Esophagus (tissue), 2 donors: ENCODE measurements around the gene DHX30. TPM values are rescaled to one million over a fixed set of nuclear protein-coding genes. Genes with fewer than 3 reads are reported as not detected.

Experiments used
- H3K27ac ChIP-seq, 2 donors: one replicate each; pipeline ENCODE4 v1.5.1; 2013; ENCODE audit warnings: low read depth in 2 of 2, mild to moderate bottlenecking in 2 of 2, inconsistent platforms in 1 of 2, low read length in 1 of 2, moderate library complexity in 1 of 2
- H3K27me3 ChIP-seq, 2 donors: one replicate each; pipeline ENCODE4 v1.6.1; 2013; ENCODE audit warnings: low read length in 2 of 2, control low read depth in 1 of 2, mild to moderate bottlenecking in 1 of 2; ENCODE audit not compliant: insufficient read depth in 2 of 2, control insufficient read depth in 1 of 2
- H3K36me3 ChIP-seq, 2 donors: one replicate each; pipeline ENCODE4 v1.6.1; 2013; ENCODE audit warnings: low read length in 1 of 2; ENCODE audit not compliant: control insufficient read depth in 2 of 2, insufficient read depth in 2 of 2
- H3K4me1 ChIP-seq, 2 donors: one replicate each; pipeline ENCODE4 v1.6.1; 2013; ENCODE audit warnings: low read length in 1 of 2; ENCODE audit not compliant: control insufficient read depth in 2 of 2, insufficient read depth in 2 of 2
- H3K4me3 ChIP-seq, 2 donors: one replicate each; pipeline ENCODE4 v1.5.1; 2013; ENCODE audit warnings: low read length in 2 of 2, mild to moderate bottlenecking in 2 of 2, low read depth in 1 of 2, moderate library complexity in 1 of 2
- H3K9me3 ChIP-seq, 2 donors: one replicate each; pipeline ENCODE4 v1.6.1; 2013; ENCODE audit warnings: mild to moderate bottlenecking in 2 of 2, low read depth in 1 of 2, low read length in 1 of 2, moderate library complexity in 1 of 2; ENCODE audit not compliant: control insufficient read depth in 2 of 2, insufficient read depth in 1 of 2
- WGBS, 2 donors: extraction: QIAGEN DNeasy Blood & Tissue Kit; methylation state at CpG; one replicate each; pipeline ENCODE4 v1.1.7; 2013; 5-methylcytosine and 5-hydroxymethylcytosine counted together
- polyA plus RNA-seq, 2 donors: library from polyadenylated mRNA; stranded (reverse); fragments of 200-250 nt; gene quantifications; one replicate each; pipeline ENCODE4 v1.2.3, GENCODE V29; 2013
- donor health status: healthy with polysubstance abuse.
- donor health status: Bipolar disorder and iron deficiency.

The DHX30 gene
- polyA plus RNA-seq, 2 donors, result 26.6 to 32.7 TPM

- no peaks in the 10 kb centered on the region for H3K4me1 ChIP-seq
- peaks cover 4 to 43% of the 10 kb centered on the region in 2 donors for H3K36me3 ChIP-seq
- no peak overlapping the region for H3K4me3 ChIP-seq
- H3K27me3 ChIP-seq, result no peaks in the 10 kb centered on the region
- WGBS, 2 donors, result 90 to 93% methylated on average over 5 of the region's 5 CpGs
- H3K27ac ChIP-seq, result no peak overlapping the region
- no peaks in the 10 kb centered on the region for H3K9me3 ChIP-seq
Observed at GRCh38 chr3:47838503-47838902, 35.6 kb downstream of the DHX30 start.

- Histone ChIP-seq H3K27me3 (no peaks in the 10 kb centered on the region), H3K4me1 (no peaks in the 10 kb centered on the region), H3K9me3 (no peaks in the 10 kb centered on the region), H3K4me3 (no peak overlapping the region), H3K36me3 (peaks cover 18 to 63% of the 10 kb centered on the region in 2 donors), H3K27ac (no peak overlapping the region)
- 85% methylated on average over 7 of the region's 7 CpGs for WGBS, 2 donors
Observed at GRCh38 chr3:47841786-47842349, 38.9 kb downstream of the DHX30 start.

- Histone ChIP-seq H3K36me3 (peaks cover 30 to 85% of the 10 kb centered on the region in 2 donors), H3K4me1 (no peaks in the 10 kb centered on the region)
- 89 to 90% methylated on average over 35 to 37 of the region's 37 CpGs for WGBS, 2 donors
Observed at GRCh38 chr3:47846186-47846879, 43.4 kb downstream of the DHX30 start.

GRCh38 chr3:47846880-47847248 is 43.9 kb downstream of the DHX30 start:
- 62 to 69% methylated on average over 10 of the region's 10 CpGs for WGBS, 2 donors

More at GRCh38 chr3:47846186-47846879, 43.4 kb downstream of the DHX30 start:
- H3K27me3 ChIP-seq, result no peaks in the 10 kb centered on the region
- no peak overlapping the region for H3K27ac ChIP-seq
- H3K9me3 ChIP-seq, result no peaks in the 10 kb centered on the region
- H3K4me3 ChIP-seq, result no peak overlapping the region

GRCh38 chr3:47847260-47847659 is 44.3 kb downstream of the DHX30 start:
- no peaks in the 10 kb centered on the region for H3K27me3 ChIP-seq
- H3K36me3 ChIP-seq, result peaks cover 30 to 81% of the 10 kb centered on the region in 2 donors
- 59 to 81% methylated on average over 11 of the region's 11 CpGs for WGBS, 2 donors
- no peaks in the 10 kb centered on the region for H3K4me1 ChIP-seq
- H3K4me3 ChIP-seq, result no peak overlapping the region
- no peak overlapping the region for H3K27ac ChIP-seq
- H3K9me3 ChIP-seq, result no peaks in the 10 kb centered on the region

More at GRCh38 chr3:47846880-47847248, 43.9 kb downstream of the DHX30 start:
- Histone ChIP-seq H3K4me1 (no peaks in the 10 kb centered on the region), H3K36me3 (peaks cover 30 to 81% of the 10 kb centered on the region in 2 donors), H3K27ac (no peak overlapping the region), H3K9me3 (no peaks in the 10 kb centered on the region), H3K4me3 (no peak overlapping the region), H3K27me3 (no peaks in the 10 kb centered on the region)

- H3K4me3 ChIP-seq, result no peak overlapping the region
- WGBS, 2 donors, result 93 to 95% methylated on average over 23 of the region's 23 CpGs
- H3K4me1 ChIP-seq, result no peaks in the 10 kb centered on the region
- H3K27ac ChIP-seq, result no peak overlapping the region
- peaks cover 29 to 81% of the 10 kb centered on the region in 2 donors for H3K36me3 ChIP-seq
- no peaks in the 10 kb centered on the region for H3K9me3 ChIP-seq
- H3K27me3 ChIP-seq, result no peaks in the 10 kb centered on the region
Observed at GRCh38 chr3:47847801-47848518, 45.0 kb downstream of the DHX30 start.

- no peaks in the 10 kb centered on the region for H3K9me3 ChIP-seq
- no peak overlapping the region for H3K27ac ChIP-seq
- H3K4me1 ChIP-seq, result no peaks in the 10 kb centered on the region
- H3K4me3 ChIP-seq, result no peak overlapping the region
- peaks cover 30 to 78% of the 10 kb centered on the region in 2 donors for H3K36me3 ChIP-seq
- no peaks in the 10 kb centered on the region for H3K27me3 ChIP-seq
- WGBS, 2 donors, result 80 to 85% methylated on average over 20 to 23 of the region's 23 CpGs
Observed at GRCh38 chr3:47848599-47849117, 45.7 kb downstream of the DHX30 start.

- 76 to 80% methylated on average over 12 to 14 of the region's 14 CpGs for WGBS, 2 donors
- H3K36me3 ChIP-seq, result peaks cover 26 to 77% of the 10 kb centered on the region in 2 donors
Observed at GRCh38 chr3:47849186-47849698, 46.3 kb downstream of the DHX30 start.

GRCh38 chr3:47849699-47850563 is 47.0 kb downstream of the DHX30 start:
- H3K27me3 ChIP-seq, result no peaks in the 10 kb centered on the region
- H3K9me3 ChIP-seq, result no peaks in the 10 kb centered on the region
- H3K36me3 ChIP-seq, result peaks cover 26 to 76% of the 10 kb centered on the region in 2 donors
- no peak overlapping the region for H3K4me3 ChIP-seq
- H3K27ac ChIP-seq, result no peak overlapping the region
- no peaks in the 10 kb centered on the region for H3K4me1 ChIP-seq
- WGBS, 2 donors, result 84 to 85% methylated on average over 35 of the region's 35 CpGs

More at GRCh38 chr3:47849186-47849698, 46.3 kb downstream of the DHX30 start:
- H3K4me1 ChIP-seq, result no peaks in the 10 kb centered on the region
- H3K27ac ChIP-seq, result no peak overlapping the region
- no peaks in the 10 kb centered on the region for H3K27me3 ChIP-seq
- H3K9me3 ChIP-seq, result no peaks in the 10 kb centered on the region
- no peak overlapping the region for H3K4me3 ChIP-seq
